OCI-LY7 (cell line): Measurements from ENCODE around the gene AGBL4. TPM values are rescaled to one million over a fixed set of nuclear protein-coding genes. Genes with fewer than 3 reads are reported as not detected.

Experiments used
- BruUV-seq: library from RNA; stranded (reverse); fragments of 400-500 nt; replicated peaks from 2 replicates; lab custom pipeline; 2021; lab: Mats Ljungman, UMichigan
- CTCF ChIA-PET: fragments of 300-600 bp; sonication (Branson Sonifier 250); formaldehyde crosslinking; loops from one replicate; lab custom pipeline; 2022; ENCODE audit warnings: antibody characterized with exemption; ENCODE audit not compliant: unreplicated experiment; lab: Charles Lee
- POLR2A ChIA-PET: fragments of 300-600 bp; sonication (Branson Sonifier 250); formaldehyde crosslinking; loops from one replicate; lab custom pipeline; 2022; ENCODE audit warnings: antibody characterized with exemption; lab: Charles Lee
- DNase-seq: peaks from one replicate; pipeline ENCODE4 v3.0.0-alpha.2; 2015; ENCODE audit warnings: low spot score
- H2AFZ ChIP-seq: fragments of 200-600 bp; sonication (generic), shearing (Covaris generic); 2 replicates; pipeline ENCODE4 v1.6.1; 2014; ENCODE audit warnings: mild to moderate bottlenecking, antibody characterized with exemption, low read length, moderate library complexity
- H3K27ac ChIP-seq: fragments of 200-600 bp; sonication (generic); 2 replicates; pipeline ENCODE4 v1.5.1; 2014; ENCODE audit warnings: mixed run types, low read depth, mild to moderate bottlenecking, moderate library complexity, low read length, inconsistent platforms; ENCODE audit not compliant: poor library complexity, severe bottlenecking
- H3K36me3 ChIP-seq: fragments of 200-600 bp; sonication (generic); 2 replicates; pipeline ENCODE4 v1.6.1; 2014; ENCODE audit warnings: mild to moderate bottlenecking, antibody characterized with exemption, low read length, moderate library complexity, mixed read lengths; ENCODE audit not compliant: insufficient read depth
- H3K4me1 ChIP-seq: fragments of 200-600 bp; sonication (generic); 2 replicates; pipeline ENCODE4 v1.5.1; 2014; ENCODE audit warnings: mild to moderate bottlenecking, low read length; ENCODE audit not compliant: insufficient read depth, poor library complexity, severe bottlenecking
- H3K4me2 ChIP-seq: fragments of 200-600 bp; sonication (generic); 2 replicates; pipeline ENCODE4 v1.6.1; 2014; ENCODE audit warnings: mild to moderate bottlenecking, low read length
- H3K4me3 ChIP-seq: fragments of 200-600 bp; sonication (generic); 2 replicates; pipeline ENCODE4 v1.5.1; 2014; ENCODE audit warnings: mild to moderate bottlenecking, low read depth, low read length; ENCODE audit not compliant: poor library complexity, severe bottlenecking
- H3K79me2 ChIP-seq: fragments of 200-600 bp; sonication (generic); 2 replicates; pipeline ENCODE4 v1.6.1; 2016; ENCODE audit warnings: low read depth, mild to moderate bottlenecking, low read length, moderate library complexity, mixed read lengths; ENCODE audit not compliant: insufficient read depth
- H3K9me2 ChIP-seq: fragments of 200-600 bp; sonication (generic); 2 replicates; pipeline ENCODE4 v1.6.1; 2016; ENCODE audit warnings: mild to moderate bottlenecking, low read length, mixed read lengths; ENCODE audit not compliant: insufficient read depth
- H3K9me3 ChIP-seq: fragments of 200-600 bp; sonication (generic); 2 replicates; pipeline ENCODE4 v1.6.1; 2014; ENCODE audit warnings: mild to moderate bottlenecking, mixed run types, low read length, mixed read lengths
- H4K20me1 ChIP-seq: fragments of 200-600 bp; sonication (generic); 2 replicates; pipeline ENCODE4 v1.6.1; 2014; ENCODE audit warnings: mild to moderate bottlenecking, antibody characterized with exemption, low read length, moderate library complexity, mixed read lengths; ENCODE audit not compliant: insufficient read depth
- CTCF ChIP-seq: fragments of 200-600 bp; sonication (generic); conservative IDR thresholded peaks from 2 replicates; pipeline ENCODE4 v1.5.1; 2014; ENCODE audit warnings: mild to moderate bottlenecking, antibody characterized with exemption, low read length, moderate library complexity, mixed read lengths
- EZH2phosphoT487 ChIP-seq: fragments of 200-600 bp; sonication (generic); IDR thresholded peaks from 2 replicates; pipeline ENCODE4 v1.6.1; 2018; ENCODE audit warnings: low read depth, borderline replicate concordance, mild to moderate bottlenecking, mixed run types, antibody characterized with exemption, low read length, moderate library complexity, mixed read lengths
- intact Hi-C: fragments of 100-400 bp; cut with micrococcal nuclease; formaldehyde crosslinking; loops from one replicate; pipeline ENCODE4 v1.10.0; 2022; ENCODE audit not compliant: unreplicated experiment
- total RNA-seq, 2 experiments: library from RNA; depleted of rRNA in 1 of 2; stranded (reverse); fragments of >200 nt in 1 of 2; shearing (Covaris generic) in 1 of 2; gene quantifications; 2 replicates each; pipeline ENCODE4 v1.2.3, GENCODE V29; 2014 to 2022

Gene AGBL4
- total RNA-seq, 2 experiments from 2014 or later: not detected

- ChIA-PET POLR2A (no interaction called here), CTCF (no interaction called here)
- H3K9me2 ChIP-seq: no peaks in the 10 kb centered on the region
- H4K20me1 ChIP-seq: no peaks in the 10 kb centered on the region
- H3K9me3 ChIP-seq: no peaks in the 10 kb centered on the region
- BruUV-seq: no TSS peak
- no peak overlapping the region for H2AFZ ChIP-seq
- no peaks in the 10 kb centered on the region for H3K4me1 ChIP-seq
- intact Hi-C loops: no loop called here
- no peak overlapping the region for H3K4me2 ChIP-seq
- no peaks in the 10 kb centered on the region for H3K79me2 ChIP-seq
- no peak overlapping the region for H3K27ac ChIP-seq
- TF ChIP-seq EZH2phosphoT487 (no peak), CTCF (no peak)
- H3K36me3 ChIP-seq: no peaks in the 10 kb centered on the region
- DNase-seq: no peak
- no peak overlapping the region for H3K4me3 ChIP-seq
Observed at GRCh38 chr1:48939042-48939441, 1084.7 kb downstream of the AGBL4 start.

GRCh38 chr1:48937732-48938131 lies 1086.0 kb downstream of the AGBL4 start:
- DNase-seq: no peak
- H3K27ac ChIP-seq: no peak overlapping the region
- H3K79me2 ChIP-seq: no peaks in the 10 kb centered on the region
- no peaks in the 10 kb centered on the region for H3K4me1 ChIP-seq
- ChIA-PET CTCF (no interaction called here), POLR2A (no interaction called here)
- no peak overlapping the region for H3K4me3 ChIP-seq
- H3K36me3 ChIP-seq: no peaks in the 10 kb centered on the region
- no peak overlapping the region for H3K4me2 ChIP-seq
- H2AFZ ChIP-seq: no peak overlapping the region
- no TSS peak for BruUV-seq
- no peaks in the 10 kb centered on the region for H4K20me1 ChIP-seq
- intact Hi-C loops: no loop called here
- no peaks in the 10 kb centered on the region for H3K9me2 ChIP-seq
- no peaks in the 10 kb centered on the region for H3K9me3 ChIP-seq
- TF ChIP-seq CTCF (no peak), EZH2phosphoT487 (no peak)

DNA sequence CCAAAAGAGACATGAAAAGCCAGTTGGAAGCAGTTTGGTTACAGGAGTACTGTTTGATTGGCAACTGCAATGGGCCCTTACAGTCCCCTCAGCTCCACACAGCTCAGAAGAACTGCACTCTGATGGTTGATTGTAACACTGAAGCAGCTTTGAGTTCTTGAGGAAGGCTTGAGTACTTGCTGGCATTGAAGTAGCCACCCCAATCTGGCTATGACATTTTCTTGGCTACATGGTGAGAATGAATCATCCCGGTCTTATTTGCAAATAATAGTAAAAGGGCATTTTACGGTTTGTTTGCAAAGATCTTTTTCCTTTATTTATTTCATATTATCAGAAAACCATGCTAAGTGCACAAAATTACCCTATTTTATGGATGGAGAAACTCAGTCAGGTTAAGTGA lies 1087.3 kb downstream of the AGBL4 start:
- no peaks in the 10 kb centered on the region for H4K20me1 ChIP-seq
- H3K27ac ChIP-seq: no peak overlapping the region
- no peak overlapping the region for H3K4me3 ChIP-seq
- H3K4me2 ChIP-seq: no peak overlapping the region
- POLR2A ChIA-PET: interaction anchor here (0.7 kb wide), 1 partner anchor 496 kb away, joined by 4 read pairs; no protein-coding TSS in a partner anchor
- no peaks in the 10 kb centered on the region for H3K9me2 ChIP-seq
- BruUV-seq: no TSS peak
- H3K79me2 ChIP-seq: no peaks in the 10 kb centered on the region
- H3K4me1 ChIP-seq: no peaks in the 10 kb centered on the region
- TF ChIP-seq EZH2phosphoT487 (no peak), CTCF (no peak)
- no peak for DNase-seq
- H3K36me3 ChIP-seq: no peaks in the 10 kb centered on the region
- CTCF ChIA-PET: no interaction called here
- H2AFZ ChIP-seq: no peak overlapping the region
- intact Hi-C loops: no loop called here
- no peaks in the 10 kb centered on the region for H3K9me3 ChIP-seq
